Measurements from ENCODE around the gene RSU1.

Gene RSU1

DNA sequence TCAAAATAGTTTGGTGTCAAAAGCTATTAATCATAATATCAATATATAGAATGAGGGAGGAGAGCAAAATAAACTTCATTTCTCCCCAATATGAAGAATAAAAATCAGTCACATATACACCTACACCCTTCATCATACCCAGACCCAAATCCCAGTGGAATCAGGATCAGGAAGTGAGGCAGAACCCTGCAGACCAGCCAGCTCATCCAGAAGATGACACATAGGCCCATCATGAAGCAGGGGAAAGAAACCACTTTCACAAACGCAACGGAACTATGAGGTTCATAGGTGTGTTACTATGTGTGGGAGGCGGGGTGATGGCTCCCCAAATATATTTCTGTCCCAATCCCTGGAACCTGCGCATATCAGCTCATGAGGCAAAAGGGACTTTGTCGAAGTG lies 89.0 kb downstream of the RSU1 start:
- FAIRE-seq = no peak

DNA sequence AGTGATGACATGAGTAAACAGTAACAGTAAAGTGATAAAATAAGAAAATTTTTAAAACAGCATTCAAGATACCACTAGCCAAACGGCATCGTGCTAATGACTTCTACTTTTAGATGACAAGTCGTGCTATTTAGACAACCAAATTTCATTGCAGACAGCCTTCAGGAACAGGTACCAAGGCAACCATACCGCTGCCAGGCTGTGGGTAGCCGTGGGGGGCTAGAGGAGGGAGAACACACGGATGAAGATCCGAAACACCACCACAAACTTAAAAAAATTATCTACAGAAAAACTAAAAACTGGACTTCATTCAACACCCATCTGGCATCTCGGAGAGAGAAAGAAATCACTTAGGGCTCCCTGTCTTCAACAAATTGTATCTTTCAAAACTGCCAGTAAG lies 89.6 kb downstream of the RSU1 start:
- FAIRE-seq = no peak

GRCh38 chr10:16724509-16724908 lies 92.7 kb downstream of the RSU1 start:
- no peak for FAIRE-seq

DNA sequence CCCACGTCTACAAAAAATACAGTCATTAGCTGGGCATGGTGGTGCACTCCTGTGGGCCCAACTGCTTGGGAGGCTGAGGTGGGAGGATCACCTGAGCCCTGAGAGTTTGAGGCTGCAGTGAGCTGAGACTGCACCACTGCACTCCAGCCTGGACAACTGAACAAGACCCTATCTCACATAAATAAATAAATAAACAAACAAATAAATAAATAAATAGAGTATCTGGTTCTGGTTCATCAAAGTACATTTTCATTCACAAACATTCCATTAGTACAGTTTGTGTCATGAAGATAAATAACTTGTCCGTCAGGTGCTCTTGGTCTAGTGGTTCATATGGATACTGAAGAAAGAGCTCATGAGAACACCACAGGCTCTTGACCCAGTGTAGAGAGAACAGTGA lies 96.4 kb downstream of the RSU1 start:
- FAIRE-seq = no peak

GRCh38 chr10:16717622-16718395 lies 99.4 kb downstream of the RSU1 start:
- no peak for FAIRE-seq

- no peak for FAIRE-seq
Measured at GRCh38 chr10:16716051-16716450, 101.2 kb downstream of the RSU1 start.

DNA sequence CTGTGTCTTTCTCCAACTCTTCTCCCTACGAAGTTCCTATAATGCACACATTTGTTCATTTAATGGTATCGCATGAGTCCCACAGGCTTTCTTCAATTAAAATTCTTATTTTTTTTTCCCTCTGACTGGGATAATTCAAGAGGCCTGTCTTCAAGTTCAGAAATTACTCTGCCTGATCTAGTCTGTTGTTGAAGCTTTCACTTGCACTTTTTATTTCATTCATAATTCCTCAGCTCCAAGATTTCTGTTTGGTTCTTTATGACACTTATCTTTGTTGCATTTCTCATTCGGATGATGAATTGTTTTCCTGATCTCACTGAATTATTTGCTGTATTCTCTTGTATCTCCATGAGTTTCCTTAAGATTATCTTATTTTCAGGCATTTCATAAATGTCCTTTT lies 103.9 kb downstream of the RSU1 start:
- FAIRE-seq = no peak

- no peak for FAIRE-seq
Measured at GRCh38 chr10:16712883-16713282, 104.3 kb downstream of the RSU1 start.

DNA sequence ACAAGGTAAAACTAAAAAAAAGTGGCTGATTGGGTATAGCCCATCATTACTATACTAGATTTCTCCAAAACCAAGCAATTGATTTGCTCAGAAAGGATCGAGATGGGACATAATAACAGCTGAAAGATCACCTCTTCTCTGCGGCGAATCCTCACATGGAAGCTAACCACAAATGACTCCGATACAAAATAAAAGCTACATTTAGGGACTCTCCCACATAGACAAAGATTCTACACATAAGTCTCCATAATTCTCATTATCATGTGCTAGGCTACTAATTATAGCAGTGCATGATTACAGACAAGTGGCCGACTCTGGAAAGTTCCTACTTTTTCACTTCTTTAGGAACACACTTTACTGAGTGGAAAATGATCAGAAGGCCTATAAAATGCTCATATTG lies 116.9 kb downstream of the RSU1 start:
- FAIRE-seq = no peak

DNA sequence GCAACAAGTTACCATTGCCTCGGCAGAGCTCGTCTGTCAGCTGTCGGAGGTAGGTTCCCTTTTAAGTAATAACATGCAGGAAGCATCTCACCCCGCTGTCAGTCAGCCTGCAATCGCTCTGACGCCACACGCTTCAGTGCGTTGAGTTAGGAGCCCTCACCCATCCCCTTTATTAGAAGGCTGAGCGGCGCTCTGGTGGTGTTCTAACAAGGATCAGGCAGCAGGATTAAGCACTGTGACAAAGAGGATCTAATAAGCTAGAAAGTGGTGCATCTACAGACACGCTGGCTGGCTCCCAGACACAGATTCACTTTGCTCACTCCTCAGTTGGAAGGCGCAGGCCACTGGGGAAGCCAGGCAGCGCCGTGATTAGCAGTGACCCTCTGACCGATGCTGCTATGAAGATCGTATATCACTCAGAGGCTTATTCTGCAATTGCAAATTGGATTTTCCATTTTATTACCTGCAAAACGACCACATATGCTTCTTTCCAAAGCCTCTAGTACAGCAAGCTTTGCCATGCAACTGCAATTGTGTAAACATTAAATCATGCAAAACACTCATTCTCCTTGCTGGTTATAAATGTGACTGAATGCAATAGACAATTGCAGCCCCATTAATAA lies 117.7 kb downstream of the RSU1 start:
- FAIRE-seq = no peak

GRCh38 chr10:16698461-16698860 lies 118.8 kb downstream of the RSU1 start:
- no peak for FAIRE-seq

DNA sequence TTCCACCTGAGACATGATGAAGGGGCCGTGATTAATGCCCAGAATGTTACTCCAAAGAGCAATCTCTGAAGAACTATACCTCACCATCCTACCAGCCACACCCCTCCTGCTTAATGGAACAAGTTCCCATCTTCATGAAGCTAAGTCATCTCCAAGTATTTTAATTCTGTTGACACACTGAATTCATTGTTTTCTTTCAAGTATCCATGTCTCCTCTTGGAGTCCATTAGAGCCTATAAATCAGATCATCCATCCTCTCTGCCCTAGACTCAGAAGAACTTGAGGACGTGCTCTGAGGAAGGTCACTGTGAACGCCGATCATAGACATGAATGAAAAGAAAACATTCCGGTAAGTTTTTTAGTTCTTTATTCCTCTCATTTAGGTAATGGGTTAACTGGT lies 126.8 kb downstream of the RSU1 start:
- no peak for FAIRE-seq

DNA sequence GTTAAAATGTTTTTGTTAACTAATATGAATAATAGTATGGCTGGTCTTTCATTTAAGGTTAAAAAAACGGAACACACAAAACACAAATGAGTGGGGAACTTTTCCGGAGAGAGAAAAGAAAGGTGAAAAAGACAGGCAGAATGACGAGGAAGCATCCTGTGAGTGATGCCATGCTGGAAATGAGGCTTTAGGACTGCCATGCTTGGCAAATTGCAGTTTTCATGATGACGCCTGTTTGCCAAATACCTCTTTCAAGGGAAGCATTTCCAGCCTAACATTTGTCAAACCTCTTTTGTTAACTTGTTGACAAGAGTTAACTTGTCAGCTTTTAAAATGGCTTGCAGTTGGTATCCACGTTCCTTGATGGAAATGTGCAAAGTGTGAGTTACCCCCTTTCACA lies 127.5 kb downstream of the RSU1 start:
- no peak for FAIRE-seq

GRCh38 chr10:16689227-16689626 lies 128.0 kb downstream of the RSU1 start:
- no peak for FAIRE-seq

DNA sequence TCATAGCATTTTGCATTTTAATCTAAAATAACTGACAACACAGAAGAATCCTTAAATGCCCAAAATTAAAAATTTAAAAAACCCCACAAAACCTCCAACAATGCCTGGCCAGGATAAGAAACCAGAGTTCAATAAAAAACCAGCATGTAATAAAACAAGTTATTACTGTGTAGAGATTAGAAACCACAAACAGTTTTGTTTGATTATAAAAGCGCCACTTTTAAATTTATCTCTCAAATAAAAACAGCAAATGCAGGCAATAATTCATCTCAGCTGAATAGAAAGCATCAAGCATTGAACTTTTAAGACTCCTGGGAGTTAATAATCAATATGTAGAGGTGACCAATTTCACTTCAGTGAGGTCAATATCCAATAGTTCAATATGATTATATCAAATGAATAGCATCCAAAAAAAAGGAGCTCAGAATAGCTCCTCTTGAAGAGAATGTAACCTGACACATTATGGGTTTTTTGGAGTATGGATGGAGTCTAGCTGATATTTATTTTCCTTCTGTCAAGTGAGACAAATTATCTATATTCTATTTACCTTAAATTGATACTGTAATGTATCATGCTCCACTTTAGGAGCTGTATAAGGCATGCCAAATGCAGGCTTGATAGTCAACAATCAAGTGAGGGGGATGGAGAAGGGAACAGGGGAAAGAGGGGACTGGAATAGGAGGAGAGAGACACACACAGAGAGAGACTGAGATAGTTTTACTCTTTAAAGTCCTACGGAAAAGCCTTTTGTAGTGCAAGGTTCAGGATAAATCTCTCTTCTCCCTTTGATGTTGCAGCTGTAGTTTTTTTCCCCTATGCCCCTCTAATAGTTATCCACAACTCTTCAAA lies 130.9 kb downstream of the RSU1 start:
- no peak for FAIRE-seq

- no peak for FAIRE-seq
Measured at GRCh38 chr10:16685551-16685950, 131.7 kb downstream of the RSU1 start.

DNA sequence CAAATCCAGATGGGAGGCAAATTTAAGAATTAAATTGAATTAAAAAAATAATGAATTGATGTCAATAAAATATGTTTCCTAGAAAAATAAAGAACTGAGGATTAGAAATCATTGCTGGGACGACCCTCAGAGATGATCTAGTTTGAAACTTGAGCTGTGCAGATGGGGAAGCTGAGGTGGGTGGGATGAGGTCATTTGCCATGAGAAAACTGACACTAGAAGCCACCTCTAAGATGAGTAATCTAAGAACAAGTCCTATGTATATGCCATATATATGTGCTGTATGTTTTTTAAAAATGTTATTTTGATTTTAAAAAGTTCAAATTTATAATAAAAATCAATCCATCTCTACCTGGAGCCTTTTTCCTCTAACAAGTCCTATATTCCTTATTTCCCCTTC lies 135.7 kb downstream of the RSU1 start:
- no peak for FAIRE-seq

DNA sequence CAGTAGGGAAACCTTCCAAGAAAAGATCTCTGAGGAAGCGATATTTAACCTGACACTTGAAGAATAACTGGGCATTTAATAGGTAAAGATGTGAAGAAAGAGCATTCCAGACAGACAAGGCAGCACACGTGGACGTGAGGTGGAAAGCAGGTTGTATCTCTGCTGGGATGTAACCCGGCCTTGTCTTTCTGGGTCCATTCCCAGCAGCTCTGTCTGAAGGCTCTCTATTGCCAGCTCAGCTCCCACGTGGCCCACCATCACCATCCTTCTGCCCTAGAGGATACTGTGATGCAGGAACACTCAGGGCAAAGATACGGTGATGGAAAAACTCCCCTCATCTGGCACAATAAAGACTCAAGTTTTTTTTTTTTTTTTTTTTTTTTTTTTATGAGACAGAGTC lies 137.7 kb downstream of the RSU1 start:
- FAIRE-seq = no peak

DNA sequence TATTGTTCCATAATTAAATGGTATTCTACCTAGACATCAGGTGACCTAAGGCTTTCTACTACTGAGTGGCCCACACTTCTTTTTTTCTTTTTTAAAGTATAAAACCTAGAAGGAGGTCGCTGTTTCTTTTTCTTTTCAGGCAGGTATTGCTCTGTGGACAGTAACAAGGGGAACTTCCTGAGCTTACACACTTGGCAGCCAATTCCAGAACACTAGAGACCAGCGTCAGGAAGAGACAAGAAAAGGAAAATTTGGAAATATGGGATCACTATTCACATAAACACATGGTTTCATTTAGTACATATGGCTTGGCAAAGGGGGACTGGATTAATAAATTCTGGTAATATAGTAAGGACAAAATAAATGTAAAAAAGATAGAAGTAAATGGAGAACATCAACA lies 141.9 kb downstream of the RSU1 start:
- FAIRE-seq = no peak

GRCh38 chr10:16674147-16674703 lies 143.0 kb downstream of the RSU1 start:
- no peak for FAIRE-seq

DNA sequence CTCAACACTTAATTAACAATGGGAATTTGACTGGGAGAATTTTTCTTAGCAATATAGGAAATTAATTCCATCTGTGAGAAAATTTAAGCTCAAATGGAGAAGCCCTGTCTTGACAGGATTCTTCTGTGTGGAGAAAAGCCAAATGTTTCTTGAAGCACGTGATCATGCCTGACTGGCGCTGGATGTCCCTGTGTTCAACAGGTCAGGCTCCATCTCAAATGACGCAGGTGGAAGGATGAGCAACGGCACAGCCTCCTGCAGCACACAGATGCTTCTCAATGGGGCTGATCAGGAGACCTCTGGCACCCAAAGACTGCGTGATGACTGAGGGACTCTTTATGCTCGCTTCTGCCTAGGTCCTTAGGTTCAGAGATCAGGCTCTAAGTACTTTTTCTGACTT lies 143.8 kb downstream of the RSU1 start:
- FAIRE-seq = no peak

GRCh38 chr10:16663444-16663843 lies 153.8 kb downstream of the RSU1 start:
- no peak for FAIRE-seq

DNA sequence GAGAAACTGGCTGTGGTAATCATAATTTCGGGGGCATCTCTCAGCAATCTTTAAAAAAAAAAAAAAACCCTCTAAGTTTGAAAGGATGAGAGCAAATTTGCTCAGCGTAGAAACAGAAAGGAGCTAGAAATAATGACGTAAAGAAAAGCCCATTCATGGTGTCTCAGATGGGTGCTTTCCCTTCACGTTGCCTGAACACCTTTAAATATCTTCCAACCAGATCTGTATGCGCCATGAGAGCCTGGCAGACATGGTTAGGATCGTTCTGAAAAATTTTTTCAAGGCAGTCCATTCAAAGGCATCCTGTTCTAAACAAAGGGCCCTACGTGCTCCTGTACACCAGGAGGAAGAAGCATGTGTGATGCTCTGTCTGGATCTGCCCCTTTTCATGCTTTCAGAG lies 154.3 kb downstream of the RSU1 start:
- no peak for FAIRE-seq

- no peak for FAIRE-seq
Measured at GRCh38 chr10:16656895-16657294, 160.3 kb downstream of the RSU1 start.

Measured in G401.6 (cell line).